Neuronal stem cell (in vitro differentiated cells): Measurements from ENCODE around the gene CHD6.

Experiments used
- DNase-seq: peaks from one replicate; pipeline ENCODE4 v3.0.0-alpha.2; 2013; ENCODE audit warnings: low spot score
- H2AFZ ChIP-seq: one replicate; pipeline ENCODE4 v1.6.1; 2013; ENCODE audit warnings: mild to moderate bottlenecking, low read length, inconsistent platforms
- H2AK5ac ChIP-seq: 2 replicates; pipeline ENCODE4 v1.6.1; 2013; ENCODE audit warnings: low read depth, mild to moderate bottlenecking, inconsistent platforms, low read length, moderate library complexity, mixed read lengths
- H2BK120ac ChIP-seq: 2 replicates; pipeline ENCODE4 v1.6.1; 2013; ENCODE audit warnings: low read depth, mild to moderate bottlenecking, inconsistent platforms, low read length, moderate library complexity, mixed read lengths
- H2BK12ac ChIP-seq: one replicate; pipeline ENCODE4 v1.6.1; 2013; ENCODE audit warnings: low read length, inconsistent platforms
- H2BK15ac ChIP-seq: 2 replicates; pipeline ENCODE4 v1.6.1; 2013; ENCODE audit warnings: mild to moderate bottlenecking, low read length, inconsistent platforms, mixed read lengths
- H2BK5ac ChIP-seq: one replicate; pipeline ENCODE4 v1.6.1; 2013; ENCODE audit warnings: inconsistent platforms, mild to moderate bottlenecking, low read length, moderate library complexity
- H3K14ac ChIP-seq: one replicate; pipeline ENCODE4 v1.6.1; 2013; ENCODE audit warnings: low read length, inconsistent platforms
- H3K18ac ChIP-seq: 2 replicates; pipeline ENCODE4 v1.6.1; 2013; ENCODE audit warnings: low read length, inconsistent platforms
- H3K23ac ChIP-seq: 2 replicates; pipeline ENCODE4 v1.6.1; 2013; ENCODE audit warnings: low read depth, mild to moderate bottlenecking, mixed read lengths, low read length, inconsistent platforms; ENCODE audit not compliant: poor library complexity
- H3K27ac ChIP-seq: replicated peaks from 3 replicates; pipeline ENCODE4 v1.5.1; 2013; ENCODE audit warnings: low read length, inconsistent platforms
- H3K27me3 ChIP-seq, 3 experiments: 2 replicates each; pipeline ENCODE4 v1.6.1; 2013; ENCODE audit warnings: low read length in 3 of 3, mild to moderate bottlenecking in 2 of 3, inconsistent platforms in 1 of 3, low read depth in 1 of 3, mixed read lengths in 1 of 3, moderate library complexity in 1 of 3; ENCODE audit not compliant: control insufficient read depth in 3 of 3, insufficient read depth in 3 of 3
- H3K36me3 ChIP-seq, 2 donors: replicated peaks in 1 of 2; 2 replicates each; pipeline ENCODE4 v1.6.1; 2013; ENCODE audit warnings: low read length in 2 of 2; ENCODE audit not compliant: control insufficient read depth in 2 of 2, insufficient read depth in 2 of 2
- H3K4ac ChIP-seq: 2 replicates; pipeline ENCODE4 v1.6.1; 2013; ENCODE audit warnings: inconsistent platforms, mild to moderate bottlenecking, low read length, moderate library complexity
- H3K4me1 ChIP-seq, 2 donors: 1 replicate in 1 of 2; 2 replicates in 1 of 2; pipeline ENCODE4 v1.6.1; 2013; ENCODE audit warnings: low read length in 2 of 2, low read depth in 1 of 2; ENCODE audit not compliant: control insufficient read depth in 2 of 2, insufficient read depth in 1 of 2
- H3K4me2 ChIP-seq: one replicate; pipeline ENCODE4 v1.6.1; 2013; ENCODE audit warnings: mild to moderate bottlenecking, low read length, inconsistent platforms; ENCODE audit not compliant: insufficient read depth, poor library complexity, severe bottlenecking
- H3K4me3 ChIP-seq, 2 donors: 2 replicates each; pipeline ENCODE4 v1.5.1; 2013; ENCODE audit warnings: low read length in 2 of 2, mild to moderate bottlenecking in 2 of 2, inconsistent platforms in 1 of 2, moderate library complexity in 1 of 2
- H3K79me1 ChIP-seq: one replicate; pipeline ENCODE4 v1.6.1; 2013; ENCODE audit warnings: low read depth, mild to moderate bottlenecking, inconsistent platforms, low read length, moderate library complexity
- H3K9ac ChIP-seq: one replicate; pipeline ENCODE4 v1.6.1; 2013; ENCODE audit warnings: mild to moderate bottlenecking, low read depth, low read length, inconsistent platforms; ENCODE audit not compliant: poor library complexity
- H3K9me3 ChIP-seq, 2 donors: replicated peaks in 1 of 2; 2 replicates each; pipeline versions ENCODE3 to v1.6.1; 2013; ENCODE audit warnings: low read length in 2 of 2, mild to moderate bottlenecking in 2 of 2, inconsistent platforms in 1 of 2, low read depth in 1 of 2, mixed read lengths in 1 of 2, moderate library complexity in 1 of 2; ENCODE audit not compliant: control insufficient read depth in 2 of 2, insufficient read depth in 1 of 2
- H4K8ac ChIP-seq: one replicate; pipeline ENCODE4 v1.6.1; 2013; ENCODE audit warnings: low read depth, mild to moderate bottlenecking, inconsistent platforms, low read length, moderate library complexity
- H4K91ac ChIP-seq: one replicate; pipeline ENCODE4 v1.6.1; 2013; ENCODE audit warnings: low read length, low read depth, mild to moderate bottlenecking, inconsistent platforms; ENCODE audit not compliant: poor library complexity
- WGBS, 2 donors: extraction: QIAGEN DNeasy Blood & Tissue Kit; methylation state at CpG; one replicate each; pipeline ENCODE4 v1.1.7; 2013; ENCODE audit warnings: missing lambda C conversion rate in 2 of 2, mixed read lengths in 1 of 2; ENCODE audit not compliant: insufficient read length in 2 of 2, insufficient replicate concordance in 1 of 2; ENCODE audit errors: extremely low coverage in 2 of 2; 5-methylcytosine and 5-hydroxymethylcytosine counted together

The CHD6 gene

GRCh38 chr20:41480054-41480770 is 138.0 kb downstream of the CHD6 start:
- no peak overlapping the region for H3K4ac ChIP-seq
- H3K4me3 ChIP-seq = no peak overlapping the region
- no peak overlapping the region for H2BK15ac ChIP-seq
- H3K9me3 ChIP-seq = no peaks in the 10 kb centered on the region
- H4K91ac ChIP-seq = no peak overlapping the region
- H3K27ac ChIP-seq = no peak overlapping the region
- H2BK5ac ChIP-seq = no peak overlapping the region
- H3K4me1 ChIP-seq = peaks cover 0 to 11% of the 10 kb centered on the region in 2 donors
- no peaks in the 10 kb centered on the region for H3K79me1 ChIP-seq
- H3K36me3 ChIP-seq = peaks cover 8 to 80% of the 10 kb centered on the region in 2 donors
- H3K23ac ChIP-seq = no peak overlapping the region
- H2BK120ac ChIP-seq = no peak overlapping the region
- H2AK5ac ChIP-seq = no peak overlapping the region
- no peak overlapping the region for H3K9ac ChIP-seq
- no peaks in the 10 kb centered on the region for H3K27me3 ChIP-seq
- no CpG with 5 or more reads among the region's 2 CpGs for WGBS, 2 donors
- DNase-seq = no peak
- no peak overlapping the region for H2BK12ac ChIP-seq
- no peak overlapping the region for H3K4me2 ChIP-seq
- H3K18ac ChIP-seq = no peak overlapping the region
- no peak overlapping the region for H2AFZ ChIP-seq
- H4K8ac ChIP-seq = no peak overlapping the region
- no peak overlapping the region for H3K14ac ChIP-seq

GRCh38 chr20:41479113-41479512 is 139.1 kb downstream of the CHD6 start:
- Histone ChIP-seq H3K4me1 (peaks cover 0 to 12% of the 10 kb centered on the region in 2 donors), H2AFZ (no peak overlapping the region), H3K4ac (no peak overlapping the region), H3K4me2 (no peak overlapping the region), H3K27ac (no peak overlapping the region), H2BK120ac (no peak overlapping the region), H3K9me3 (no peaks in the 10 kb centered on the region), H3K4me3 (no peak overlapping the region), H3K27me3 (no peaks in the 10 kb centered on the region), H2AK5ac (no peak overlapping the region), H2BK15ac (no peak overlapping the region), H3K9ac (no peak overlapping the region), H4K8ac (no peak overlapping the region), H4K91ac (no peak overlapping the region), H3K36me3 (peaks cover 4 to 73% of the 10 kb centered on the region in 2 donors), H3K79me1 (no peaks in the 10 kb centered on the region), H3K18ac (no peak overlapping the region), H2BK5ac (no peak overlapping the region), H2BK12ac (no peak overlapping the region), H3K14ac (no peak overlapping the region), H3K23ac (no peak overlapping the region)
- DNase-seq = no peak
- WGBS, 2 donors = no CpG with 5 or more reads among the region's 1 CpG

GRCh38 chr20:41478026-41478425 is 140.2 kb downstream of the CHD6 start:
- H3K9ac ChIP-seq = no peak overlapping the region
- no peaks in the 10 kb centered on the region for H3K79me1 ChIP-seq
- H3K4ac ChIP-seq = no peak overlapping the region
- no peak overlapping the region for H2AK5ac ChIP-seq
- H4K91ac ChIP-seq = no peak overlapping the region
- H3K4me2 ChIP-seq = no peak overlapping the region
- no peaks in the 10 kb centered on the region for H3K27me3 ChIP-seq
- H2BK12ac ChIP-seq = no peak overlapping the region
- H3K14ac ChIP-seq = no peak overlapping the region
- peaks cover 0 to 12% of the 10 kb centered on the region in 2 donors for H3K4me1 ChIP-seq
- H3K4me3 ChIP-seq = no peak overlapping the region
- no peaks in the 10 kb centered on the region for H3K9me3 ChIP-seq
- no peak overlapping the region for H2BK120ac ChIP-seq
- no peak for DNase-seq
- H2AFZ ChIP-seq = no peak overlapping the region
- no peak overlapping the region for H2BK5ac ChIP-seq
- no peak overlapping the region for H2BK15ac ChIP-seq
- H3K23ac ChIP-seq = no peak overlapping the region
- peaks cover 2 to 69% of the 10 kb centered on the region in 2 donors for H3K36me3 ChIP-seq
- H3K18ac ChIP-seq = no peak overlapping the region
- WGBS, 2 donors = no CpG with 5 or more reads among the region's 1 CpG
- H4K8ac ChIP-seq = no peak overlapping the region
- H3K27ac ChIP-seq = no peak overlapping the region

- Histone ChIP-seq H3K4ac (no peak overlapping the region), H3K14ac (no peak overlapping the region), H2BK5ac (no peak overlapping the region), H3K18ac (no peak overlapping the region), H3K27ac (no peak overlapping the region), H2BK15ac (no peak overlapping the region), H4K8ac (no peak overlapping the region), H2AK5ac (no peak overlapping the region), H3K4me2 (no peak overlapping the region), H2BK120ac (no peak overlapping the region), H3K27me3 (no peaks in the 10 kb centered on the region), H4K91ac (no peak overlapping the region), H3K9me3 (no peaks in the 10 kb centered on the region), H3K23ac (no peak overlapping the region), H3K9ac (no peak overlapping the region), H3K4me1 (peaks cover 0 to 12% of the 10 kb centered on the region in 2 donors), H2AFZ (no peak overlapping the region), H2BK12ac (no peak overlapping the region), H3K36me3 (peaks cover 2 to 67% of the 10 kb centered on the region in 2 donors), H3K79me1 (no peaks in the 10 kb centered on the region), H3K4me3 (no peak overlapping the region)
- no CpG with 5 or more reads among the region's 1 CpG for WGBS, 2 donors
- no peak for DNase-seq
These were observed 141.7 kb downstream of the CHD6 start for GRCh38 chr20:41476446-41476845.
